GM10266 (cell line): ENCODE results near the gene PDE9A.
"Not testable (repeated sequence)": the region's sequence is repeated elsewhere in the genome, so short reads cannot be mapped to it uniquely, and the experiment has no call there.

ENCODE experiments used
- DNase-seq: peaks from one replicate; pipeline ENCODE4 v3.0.0; 2012; ENCODE audit errors: extremely low spot score
- CTCF ChIP-seq: IDR thresholded peaks from 2 replicates; pipeline ENCODE4 v1.5.1; 2012; ENCODE audit warnings: mild to moderate bottlenecking, low read depth; ENCODE audit not compliant: control insufficient read depth, insufficient read depth; ENCODE audit errors: missing control alignments

The PDE9A gene

GRCh38 chr21:42624095-42624790 is 29.2 kb upstream of the PDE9A start:
- no peak for TF ChIP-seq CTCF
- no peak for DNase-seq

- DNase-seq, result no peak
- no peak for TF ChIP-seq CTCF
These were observed 28.5 kb upstream of the PDE9A start for GRCh38 chr21:42624936-42625335.

- TF ChIP-seq CTCF, result no peak
- DNase-seq, result no peak
These were observed 27.2 kb upstream of the PDE9A start for GRCh38 chr21:42626171-42626570.

GRCh38 chr21:42627527-42628289 is 25.7 kb upstream of the PDE9A start:
- no peak for TF ChIP-seq CTCF
- DNase-seq, result no peak

GRCh38 chr21:42628466-42629061 is 24.9 kb upstream of the PDE9A start:
- not testable (repeated sequence) for DNase-seq

GRCh38 chr21:42629933-42630589 is 23.4 kb upstream of the PDE9A start:
- no peak for DNase-seq
- TF ChIP-seq CTCF, result no peak

- no peak for DNase-seq
- TF ChIP-seq CTCF, result no peak
These were observed 22.8 kb upstream of the PDE9A start for GRCh38 chr21:42630626-42631025.
